ENCODE data around the gene CAMKMT. TPM values are rescaled to one million over a fixed set of nuclear protein-coding genes. Genes with fewer than 3 reads are reported as not detected.

The CAMKMT gene
- polyA plus RNA-seq, 4 donors = 13.2 to 15.0 (median 14.1) TPM

- no peak for DNase-seq (ENCODE audit: low read depth in 4 of 4, low spot score in 3 of 4)
Observed at GRCh38 chr2:44680424-44680971, 318.8 kb downstream of the CAMKMT start.

GRCh38 chr2:44680983-44681531, 319.3 kb downstream of the CAMKMT start:
- DNase-seq (ENCODE audit: low read depth in 4 of 4, low spot score in 3 of 4) = no peak

GRCh38 chr2:44682459-44682858, 320.7 kb downstream of the CAMKMT start:
- DNase-seq (ENCODE audit: low read depth in 4 of 4, low spot score in 3 of 4) = no peak

GRCh38 chr2:44684559-44684958, 322.8 kb downstream of the CAMKMT start:
- DNase-seq (ENCODE audit: low read depth in 4 of 4, low spot score in 3 of 4) = no peak

GRCh38 chr2:44686561-44686960, 324.8 kb downstream of the CAMKMT start:
- no peak for DNase-seq (ENCODE audit: low read depth in 4 of 4, low spot score in 3 of 4)

GRCh38 chr2:44687686-44688455, 326.1 kb downstream of the CAMKMT start:
- DNase-seq (ENCODE audit: low read depth in 4 of 4, low spot score in 3 of 4) = no peak

GRCh38 chr2:44688456-44689124, 326.8 kb downstream of the CAMKMT start:
- no peak for DNase-seq (ENCODE audit: low read depth in 4 of 4, low spot score in 3 of 4)

GRCh38 chr2:44689516-44689915, 327.8 kb downstream of the CAMKMT start:
- DNase-seq (ENCODE audit: low read depth in 4 of 4, low spot score in 3 of 4) = no peak

GRCh38 chr2:44691174-44691785, 329.5 kb downstream of the CAMKMT start:
- no peak for DNase-seq (ENCODE audit: low read depth in 4 of 4, low spot score in 3 of 4)

- DNase-seq (ENCODE audit: low read depth in 4 of 4, low spot score in 3 of 4) = no peak
Observed at GRCh38 chr2:44692821-44693220, 331.1 kb downstream of the CAMKMT start.

GRCh38 chr2:44700824-44701223, 339.1 kb downstream of the CAMKMT start:
- DNase-seq (ENCODE audit: low read depth in 4 of 4, low spot score in 3 of 4) = no peak

GRCh38 chr2:44705356-44705755, 343.6 kb downstream of the CAMKMT start:
- no peak for DNase-seq (ENCODE audit: low read depth in 4 of 4, low spot score in 3 of 4)

GRCh38 chr2:44705876-44706480, 344.2 kb downstream of the CAMKMT start:
- no peak for DNase-seq (ENCODE audit: low read depth in 4 of 4, low spot score in 3 of 4)

- DNase-seq (ENCODE audit: low read depth in 4 of 4, low spot score in 3 of 4) = no peak
Observed at GRCh38 chr2:44706681-44707553, 345.2 kb downstream of the CAMKMT start.

GRCh38 chr2:44707945-44708660, 346.4 kb downstream of the CAMKMT start:
- DNase-seq (ENCODE audit: low read depth in 4 of 4, low spot score in 3 of 4) = no peak

- DNase-seq (ENCODE audit: low read depth in 4 of 4, low spot score in 3 of 4) = no peak
Observed at GRCh38 chr2:44708661-44709000, 346.9 kb downstream of the CAMKMT start.

GRCh38 chr2:44713170-44713569, 351.4 kb downstream of the CAMKMT start:
- DNase-seq (ENCODE audit: low read depth in 4 of 4, low spot score in 3 of 4) = no peak

- no peak for DNase-seq (ENCODE audit: low read depth in 4 of 4, low spot score in 3 of 4)
Observed at GRCh38 chr2:44715671-44716081, 353.9 kb downstream of the CAMKMT start.

- no peak for DNase-seq (ENCODE audit: low read depth in 4 of 4, low spot score in 3 of 4)
Observed at GRCh38 chr2:44716131-44716530, 354.4 kb downstream of the CAMKMT start.
